HL-60/S4 treated with phorbol 12-myristate 13-acetate at 8.2 ng/mL for 4 days and 3 days (cell line): ENCODE measurements around the gene LRRC61.
"Not testable (repeated sequence)": the region's sequence is repeated elsewhere in the genome, so short reads cannot be mapped to it uniquely, and the experiment has no call there.

Experiments used
- in situ Hi-C: fragments of 300-500 bp; cut with MboI; formaldehyde crosslinking; loops from 2 replicates; pipeline ENCODE4 v1.15.0; 2022; ENCODE audit warnings: low sequenced_read_pairs

Gene LRRC61

GRCh38 chr7:150322833-150323681 lies at the start of gene LRRC61, which contains the start of gene ACTR3C:
Gene LRRC61, plus strand, starts transcription at chr7:150323355. Its CDS starts 13,507 bp downstream, at chr7:150336862.
Gene ACTR3C, minus strand, starts transcription at chr7:150323545. Its CDS starts 28,249 bp downstream, at chr7:150295296.
- in situ Hi-C loops: no loop called here

- in situ Hi-C loops: not testable (repeated sequence)
Observed at GRCh38 chr7:150276132-150276695, 46.9 kb upstream of the LRRC61 start.

GRCh38 chr7:150278383-150278782 lies 44.8 kb upstream of the LRRC61 start:
- in situ Hi-C loops: not testable (repeated sequence)

- in situ Hi-C loops: not testable (repeated sequence)
Observed at GRCh38 chr7:150281681-150282403, 41.3 kb upstream of the LRRC61 start.

- in situ Hi-C loops: not testable (repeated sequence)
Observed at GRCh38 chr7:150283111-150283510, 40.0 kb upstream of the LRRC61 start.

- in situ Hi-C loops: not testable (repeated sequence)
Observed at GRCh38 chr7:150283608-150284007, 39.5 kb upstream of the LRRC61 start.

GRCh38 chr7:150285849-150286754 lies 37.1 kb upstream of the LRRC61 start:
- in situ Hi-C loops: not testable (repeated sequence)

GRCh38 chr7:150287815-150288214 lies 35.3 kb upstream of the LRRC61 start:
- in situ Hi-C loops: not testable (repeated sequence)

- in situ Hi-C loops: not testable (repeated sequence)
Observed at GRCh38 chr7:150288816-150289215, 34.3 kb upstream of the LRRC61 start.

- in situ Hi-C loops: not testable (repeated sequence)
Observed at GRCh38 chr7:150290317-150290716, 32.8 kb upstream of the LRRC61 start.

- in situ Hi-C loops: not testable (repeated sequence)
Observed at GRCh38 chr7:150295027-150295426, 28.1 kb upstream of the LRRC61 start.

- in situ Hi-C loops: not testable (repeated sequence)
Observed at GRCh38 chr7:150295614-150296013, 27.5 kb upstream of the LRRC61 start.

- in situ Hi-C loops: not testable (repeated sequence)
Observed at GRCh38 chr7:150296802-150297201, 26.4 kb upstream of the LRRC61 start.

- in situ Hi-C loops: not testable (repeated sequence)
Observed at GRCh38 chr7:150297978-150298377, 25.2 kb upstream of the LRRC61 start.

- in situ Hi-C loops: not testable (repeated sequence)
Observed at GRCh38 chr7:150302908-150303310, 20.2 kb upstream of the LRRC61 start.

GRCh38 chr7:150304499-150305258 lies 18.5 kb upstream of the LRRC61 start:
- in situ Hi-C loops: not testable (repeated sequence)

- in situ Hi-C loops: not testable (repeated sequence)
Observed at GRCh38 chr7:150305259-150305902, 17.8 kb upstream of the LRRC61 start.

- in situ Hi-C loops: not testable (repeated sequence)
Observed at GRCh38 chr7:150305903-150306284, 17.3 kb upstream of the LRRC61 start.

GRCh38 chr7:150306377-150306776 lies 16.8 kb upstream of the LRRC61 start:
- in situ Hi-C loops: not testable (repeated sequence)
